CD4-positive, alpha-beta T cell treated with Interleukin-6 at 100 ng/mL for 8 hours (primary cell): ENCODE results near the gene ZNF587B.
"Not testable (repeated sequence)": the region's sequence is repeated elsewhere in the genome, so short reads cannot be mapped to it uniquely, and the experiment has no call there.

ENCODE experiments used
- DNase-seq: peaks from one replicate; pipeline ENCODE4 v3.0.0-alpha.2; 2020; ENCODE audit warnings: mixed read lengths, low spot score

Gene ZNF587B

DNA sequence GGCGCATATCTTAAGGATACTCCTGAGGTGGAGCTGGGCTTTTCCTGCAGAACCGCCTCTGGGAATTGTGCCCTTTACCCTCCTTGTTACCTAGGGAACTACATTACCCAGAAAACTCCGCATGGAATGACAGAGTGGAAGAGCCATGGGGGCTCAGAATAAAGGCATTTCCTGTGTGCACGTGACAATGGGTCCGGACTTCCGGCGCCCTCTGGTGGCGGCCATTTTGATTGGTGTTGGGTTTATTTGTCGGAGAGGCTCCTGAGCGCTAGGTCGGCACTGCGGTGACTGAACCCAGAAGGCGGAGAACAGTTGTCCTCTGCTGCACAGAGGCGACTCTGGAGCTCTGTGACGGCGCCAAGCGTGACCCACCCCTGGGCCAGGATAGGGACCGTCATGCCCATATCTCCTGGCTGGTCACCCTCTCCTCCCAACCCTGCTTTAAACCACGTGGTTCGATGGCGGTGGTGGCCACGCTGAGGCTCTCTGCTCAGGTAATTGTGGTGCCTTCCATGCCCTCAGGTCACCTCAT is at the start of gene ZNF587B:
ZNF587B (plus strand) TSS at position 229 of the 532 bp plus-strand sequence; CDS start at position 459, 230 bp downstream.
- DNase-seq = no peak

DNA sequence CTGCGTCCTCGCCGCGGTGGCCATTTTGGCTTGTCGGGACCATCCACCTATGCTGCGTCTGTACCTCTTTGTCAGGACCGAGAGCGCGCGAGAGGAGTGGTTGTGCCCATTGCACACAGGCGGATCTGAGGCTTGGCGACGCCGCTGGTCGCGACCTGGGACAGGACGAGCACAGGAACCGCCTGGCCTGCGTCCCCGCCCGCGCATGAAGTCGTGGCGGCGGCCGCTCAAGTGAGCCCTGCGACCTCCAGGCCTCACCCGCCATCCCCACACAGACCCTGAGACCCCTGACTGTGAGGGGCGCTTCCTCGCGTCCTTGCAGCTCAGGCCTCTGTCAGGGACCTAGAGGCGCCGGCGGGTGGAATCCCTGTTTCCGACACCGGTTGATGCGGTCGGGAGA is 43.8 kb upstream of the ZNF587B start:
- no peak for DNase-seq

DNA sequence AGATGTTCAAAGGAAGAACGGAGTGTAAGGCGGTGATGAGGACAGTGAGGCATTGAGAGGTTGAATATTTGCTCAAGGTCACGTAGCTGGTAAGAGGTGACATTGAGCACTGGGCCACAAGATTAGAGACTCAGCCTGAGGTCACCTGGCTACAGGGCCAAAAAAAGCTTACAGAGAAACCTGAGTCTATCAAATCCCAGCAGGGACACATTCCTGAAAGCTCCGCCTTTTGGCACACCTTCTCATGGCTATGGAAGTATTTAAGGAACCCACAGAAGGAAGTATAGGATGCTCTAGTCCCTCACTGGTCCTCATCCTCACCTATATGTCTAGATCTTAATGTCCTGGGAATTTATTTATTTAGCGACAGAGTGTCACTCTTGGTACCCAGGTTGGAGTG is 43.2 kb upstream of the ZNF587B start:
- no peak for DNase-seq

DNA sequence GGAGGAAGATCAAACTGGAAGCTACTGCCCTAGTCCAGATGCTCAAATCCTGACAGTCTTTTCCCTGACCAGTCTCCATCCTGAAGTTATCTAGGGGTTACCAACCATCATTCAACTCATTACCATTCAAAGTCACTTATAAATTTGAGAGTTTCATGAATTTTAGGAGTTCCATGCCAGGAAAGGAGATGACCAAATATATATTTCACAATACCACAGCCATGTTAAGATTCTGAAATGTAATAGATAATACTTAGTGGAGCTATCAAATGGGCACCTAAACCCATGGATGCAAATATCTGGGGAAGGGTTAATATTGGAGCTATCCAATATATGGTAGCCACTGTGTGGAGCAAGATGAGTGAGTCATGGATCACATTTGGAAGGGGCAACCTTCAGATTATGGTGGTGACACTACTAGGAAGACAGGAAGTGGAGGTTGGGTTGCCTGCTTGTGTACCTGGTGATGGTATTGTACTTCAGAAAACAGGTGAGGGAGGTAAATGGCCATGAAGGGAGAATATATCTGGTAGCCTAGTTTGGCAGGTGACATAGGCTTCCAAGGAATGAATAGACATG is 41.9 kb upstream of the ZNF587B start:
- no peak for DNase-seq

DNA sequence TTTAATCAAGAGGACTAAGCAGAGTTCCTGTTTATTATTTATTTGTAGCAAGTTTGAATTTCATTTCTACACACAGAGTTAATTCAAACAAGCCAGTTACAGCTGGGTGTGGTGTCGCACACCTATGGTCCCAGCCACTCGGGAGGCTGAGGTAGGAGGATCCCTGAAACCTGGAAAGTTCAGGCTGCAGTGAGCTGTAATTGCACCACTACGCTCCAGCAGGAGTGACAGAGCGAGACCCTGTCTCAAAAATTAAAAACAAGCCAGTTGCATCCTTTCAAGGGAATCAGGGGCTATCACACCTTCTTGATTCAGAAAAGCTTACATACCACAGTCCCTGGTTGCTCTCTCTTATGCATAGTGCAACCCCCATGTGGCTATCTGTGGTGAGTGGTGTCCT is 40.8 kb upstream of the ZNF587B start:
- DNase-seq = no peak

DNA sequence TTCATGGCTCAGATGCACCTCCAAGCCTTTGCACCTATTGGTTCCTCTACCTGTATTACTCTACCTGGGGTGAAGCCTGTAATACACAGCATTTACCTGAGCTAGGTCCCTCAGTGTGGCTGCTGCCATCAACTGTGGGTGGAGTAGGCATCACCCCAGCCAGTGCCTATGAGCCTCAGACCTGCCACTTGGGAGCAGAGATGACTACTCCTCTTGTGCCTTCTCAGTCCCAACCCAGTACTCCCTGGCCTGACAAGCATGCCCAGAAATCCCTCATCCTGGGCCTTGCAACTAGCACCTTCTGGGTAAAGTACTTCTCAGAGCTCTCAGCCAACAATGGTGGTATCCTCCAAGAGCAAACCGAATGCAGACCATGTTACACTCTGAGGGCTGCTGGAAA is 33.5 kb upstream of the ZNF587B start:
- not testable (repeated sequence) for DNase-seq

DNA sequence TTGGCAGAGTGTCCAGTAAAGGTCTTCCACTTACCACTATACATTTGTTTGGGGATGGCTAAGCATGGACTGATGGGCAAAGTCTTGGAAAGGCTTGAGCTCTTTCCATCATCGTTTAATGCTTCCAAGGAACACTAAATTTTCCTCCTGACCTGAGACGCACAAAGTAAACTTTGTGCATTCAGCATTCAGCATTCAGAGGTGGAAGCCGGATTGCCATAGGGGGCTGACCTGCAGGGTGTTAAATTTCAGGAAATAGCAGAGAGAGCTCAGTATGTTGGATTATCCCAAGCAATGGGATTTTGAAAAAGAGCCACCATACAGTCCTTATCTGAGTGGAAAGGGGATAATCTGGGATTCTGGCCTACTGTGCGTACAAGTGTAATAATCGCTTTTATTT is 29.4 kb upstream of the ZNF587B start:
- DNase-seq = no peak

DNA sequence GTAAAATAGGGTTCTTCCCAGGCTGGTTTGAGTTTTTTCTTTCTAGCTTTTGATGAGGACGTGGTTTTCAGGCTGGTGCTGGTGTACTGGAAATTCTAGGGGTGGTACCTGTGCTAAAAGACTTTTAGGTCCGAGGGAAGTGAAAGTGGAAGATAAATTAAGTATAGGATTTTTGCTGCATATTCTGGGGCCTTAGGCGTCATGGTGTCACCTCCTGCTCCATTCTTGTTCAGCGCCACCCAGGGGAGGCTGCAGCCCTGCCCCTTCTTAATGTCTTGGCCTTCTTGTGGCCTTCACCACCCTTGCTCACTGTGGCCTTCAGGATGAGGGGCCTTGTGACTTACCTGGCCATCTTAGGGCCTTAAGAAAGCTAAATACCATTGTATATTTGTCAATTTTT is 27.8 kb upstream of the ZNF587B start:
- DNase-seq = no peak

DNA sequence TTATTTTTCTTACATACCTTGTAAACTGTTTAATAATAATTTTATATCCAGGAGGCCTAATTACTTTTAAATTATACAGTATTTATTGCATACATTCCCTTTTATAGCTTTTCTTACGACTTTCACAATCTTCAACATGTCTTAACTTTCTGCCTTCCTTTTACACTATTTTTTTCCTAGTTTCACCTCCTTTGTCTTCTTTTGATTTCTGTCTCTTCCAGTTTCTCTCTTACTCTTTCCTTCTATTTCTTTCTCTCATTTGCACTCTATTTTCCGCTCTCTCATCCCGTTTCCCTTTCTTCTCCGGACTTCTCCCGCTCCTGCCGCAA is 26.9 kb upstream of the ZNF587B start:
- no peak for DNase-seq

DNA sequence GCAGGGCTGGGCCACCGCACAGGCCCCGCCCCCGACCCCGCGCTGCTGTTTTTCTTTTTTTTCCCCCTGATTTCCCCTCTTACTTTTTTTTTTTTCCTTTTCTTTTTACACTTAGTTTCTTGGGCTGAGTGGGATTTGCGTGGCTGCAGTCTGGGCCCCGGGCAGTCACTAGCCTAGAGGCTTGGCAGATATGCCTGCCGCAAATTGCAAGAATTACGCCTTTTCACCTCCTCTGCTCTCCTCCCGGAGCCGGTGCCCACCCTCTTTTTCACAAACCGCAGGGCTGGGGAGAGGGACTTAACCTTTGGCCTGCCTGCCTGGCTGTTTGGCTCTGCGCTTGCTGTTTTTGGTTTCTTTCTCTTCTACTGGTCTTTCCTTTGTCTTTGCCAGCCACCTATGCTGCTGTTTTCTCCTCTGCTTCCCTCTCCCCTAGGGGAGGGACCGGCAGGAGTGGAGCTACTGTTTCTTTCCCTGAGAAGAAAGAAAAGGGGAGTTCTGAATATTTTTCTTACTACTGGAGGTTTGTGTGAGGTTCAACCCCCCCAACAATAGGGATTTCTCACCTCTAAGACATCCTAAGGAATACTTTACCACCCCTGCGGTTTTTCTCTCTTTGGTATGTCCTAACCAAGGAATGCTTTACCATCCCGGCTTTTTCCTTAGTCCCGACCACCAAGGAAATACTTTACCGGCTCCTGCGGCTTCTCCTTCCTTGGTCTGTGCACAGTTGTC is 26.3 kb upstream of the ZNF587B start:
- no peak for DNase-seq

DNA sequence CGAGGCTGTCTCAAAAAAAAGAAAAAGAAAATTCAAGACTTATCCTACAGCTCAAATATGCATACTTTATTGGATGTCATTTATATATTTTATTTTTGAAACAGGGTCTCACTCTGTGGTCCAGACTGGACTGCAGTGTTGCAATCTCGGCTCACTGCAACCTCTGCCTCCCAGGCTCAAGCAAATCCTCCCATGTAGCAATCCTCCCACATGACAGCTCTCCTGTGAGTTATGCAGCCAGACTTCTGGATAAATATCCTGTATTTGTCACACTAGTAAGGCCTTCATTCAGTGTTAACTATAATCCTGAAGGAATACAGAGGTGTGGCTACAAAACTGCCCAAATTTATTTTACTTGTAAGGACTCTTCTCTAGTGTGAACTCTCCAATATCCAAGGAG is 22.6 kb upstream of the ZNF587B start:
- DNase-seq = no peak

DNA sequence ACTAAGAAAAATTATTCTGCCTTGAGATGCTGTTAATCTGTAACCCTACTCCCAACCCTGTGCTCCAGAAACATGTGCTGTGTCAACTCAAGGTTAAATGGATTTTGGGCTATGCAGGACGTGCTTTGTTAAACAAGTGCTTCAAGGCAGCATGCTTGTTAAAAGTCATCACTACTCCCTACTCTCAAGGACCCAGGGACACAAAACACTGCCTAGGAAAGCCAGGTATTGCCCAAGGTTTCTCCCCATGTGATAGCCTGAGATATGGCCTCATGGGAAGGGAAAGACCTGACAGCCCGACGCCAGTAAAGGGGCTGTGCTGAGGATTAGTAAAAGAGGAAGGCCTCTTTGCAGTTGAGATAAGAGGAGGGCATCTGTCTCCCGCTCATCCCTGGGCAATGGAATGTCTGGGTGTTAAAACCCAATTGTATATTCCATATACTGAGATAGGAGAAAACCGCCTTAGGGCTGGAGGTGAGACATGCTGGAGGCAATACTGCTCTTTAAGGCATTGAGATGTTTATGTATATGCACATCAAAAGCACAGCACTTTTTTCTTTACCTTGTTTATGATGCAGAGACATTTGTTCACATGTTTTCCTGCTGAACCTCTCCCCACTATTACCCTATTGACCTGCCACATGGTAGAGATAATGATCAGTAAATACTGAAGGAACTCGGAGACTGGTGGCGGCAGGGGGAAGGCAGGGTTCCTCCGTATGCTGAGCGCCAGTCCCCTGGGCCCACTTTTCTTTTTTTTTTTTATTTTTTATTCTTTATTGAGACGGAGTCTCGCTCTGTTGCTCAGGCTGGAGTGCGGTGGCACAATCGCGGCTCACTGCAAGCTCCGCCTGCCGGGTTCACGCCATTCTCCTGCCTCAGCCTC is 19.4 kb upstream of the ZNF587B start:
- not testable (repeated sequence) for DNase-seq

DNA sequence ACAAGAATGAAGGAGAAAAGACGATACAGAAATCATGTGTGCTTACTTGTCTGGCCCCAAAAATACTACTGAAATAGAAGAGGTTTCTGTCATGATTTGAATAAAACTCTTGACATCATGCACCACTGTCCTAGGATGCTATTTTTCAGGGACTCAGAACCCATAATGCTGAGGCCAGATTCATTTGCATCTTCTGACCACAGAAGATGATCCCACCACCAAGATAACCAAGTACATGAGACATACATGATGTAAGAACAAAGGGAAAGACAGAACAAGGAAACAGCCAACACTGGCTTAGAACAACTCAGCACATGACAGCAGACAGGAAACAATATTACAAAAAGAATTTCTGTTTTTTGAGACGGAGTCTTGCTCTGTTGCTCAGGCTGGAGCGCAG is 17.9 kb upstream of the ZNF587B start:
- DNase-seq = no peak

DNA sequence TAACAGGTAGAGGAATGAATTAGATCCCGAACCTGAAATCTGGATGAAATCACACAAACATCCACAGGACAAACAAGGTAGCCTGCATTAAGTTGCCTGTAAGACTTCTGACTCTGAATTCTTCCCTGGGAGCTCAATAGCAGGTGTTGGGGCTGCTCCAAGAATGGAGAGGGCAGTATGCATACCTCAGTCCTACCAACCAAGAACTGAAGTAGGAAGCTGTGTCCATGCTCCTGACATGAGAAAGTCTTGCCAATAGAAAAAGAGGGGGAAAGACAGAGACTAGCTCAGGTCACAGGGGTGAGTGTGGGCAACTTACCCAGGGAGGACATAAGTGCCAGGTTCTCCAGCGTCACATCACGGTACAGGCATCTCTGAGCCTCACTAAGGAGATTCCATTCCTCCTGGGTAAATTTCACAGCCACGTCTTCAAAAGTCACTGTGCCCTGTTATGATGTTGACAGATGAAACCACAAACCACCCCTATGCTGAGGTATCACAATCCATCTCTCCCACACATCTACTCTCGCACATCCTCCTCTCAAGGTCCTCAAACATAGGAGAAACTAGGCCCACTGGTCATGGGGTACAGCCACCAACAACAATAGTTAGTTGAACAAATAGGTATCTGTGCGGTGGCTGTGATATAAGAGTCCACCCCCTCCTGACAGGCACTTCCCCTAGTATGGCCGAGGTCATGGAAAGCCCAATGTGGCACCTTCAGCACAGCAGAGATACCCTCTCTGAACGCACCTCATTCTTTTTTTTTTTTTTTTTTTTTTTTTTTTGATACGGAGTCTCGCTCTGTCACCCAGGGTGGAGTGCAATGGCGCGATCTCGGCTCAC is 16.9 kb upstream of the ZNF587B start:
- DNase-seq = not testable (repeated sequence)

DNA sequence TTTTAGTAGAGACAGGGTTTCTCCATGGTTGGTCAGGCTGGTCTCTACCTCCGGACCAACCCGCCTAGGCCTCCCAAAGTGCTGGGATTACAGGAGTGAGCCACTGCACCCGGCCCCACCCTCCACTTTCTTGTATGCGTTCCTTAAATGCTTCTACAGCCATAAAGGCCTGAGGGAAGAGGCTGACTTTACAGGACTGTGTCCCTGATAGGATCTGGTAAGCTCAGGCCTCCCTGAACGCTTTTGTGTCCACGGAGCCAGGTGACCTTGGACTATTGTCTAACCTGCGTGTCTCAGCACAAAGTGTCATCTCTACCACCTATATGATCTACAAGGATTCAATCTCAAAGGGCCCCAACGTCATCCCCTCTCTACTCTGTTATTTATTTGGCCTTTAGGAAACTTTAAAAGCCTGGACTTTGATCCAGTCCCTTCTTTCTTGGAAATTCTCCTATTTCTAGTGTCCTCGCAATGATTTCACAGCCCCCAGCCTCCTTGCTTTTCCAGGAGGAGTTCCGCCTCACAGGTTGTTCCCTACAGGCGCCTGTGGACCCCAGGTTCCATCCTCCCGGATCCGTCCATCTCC is 16.1 kb upstream of the ZNF587B start:
- no peak for DNase-seq

DNA sequence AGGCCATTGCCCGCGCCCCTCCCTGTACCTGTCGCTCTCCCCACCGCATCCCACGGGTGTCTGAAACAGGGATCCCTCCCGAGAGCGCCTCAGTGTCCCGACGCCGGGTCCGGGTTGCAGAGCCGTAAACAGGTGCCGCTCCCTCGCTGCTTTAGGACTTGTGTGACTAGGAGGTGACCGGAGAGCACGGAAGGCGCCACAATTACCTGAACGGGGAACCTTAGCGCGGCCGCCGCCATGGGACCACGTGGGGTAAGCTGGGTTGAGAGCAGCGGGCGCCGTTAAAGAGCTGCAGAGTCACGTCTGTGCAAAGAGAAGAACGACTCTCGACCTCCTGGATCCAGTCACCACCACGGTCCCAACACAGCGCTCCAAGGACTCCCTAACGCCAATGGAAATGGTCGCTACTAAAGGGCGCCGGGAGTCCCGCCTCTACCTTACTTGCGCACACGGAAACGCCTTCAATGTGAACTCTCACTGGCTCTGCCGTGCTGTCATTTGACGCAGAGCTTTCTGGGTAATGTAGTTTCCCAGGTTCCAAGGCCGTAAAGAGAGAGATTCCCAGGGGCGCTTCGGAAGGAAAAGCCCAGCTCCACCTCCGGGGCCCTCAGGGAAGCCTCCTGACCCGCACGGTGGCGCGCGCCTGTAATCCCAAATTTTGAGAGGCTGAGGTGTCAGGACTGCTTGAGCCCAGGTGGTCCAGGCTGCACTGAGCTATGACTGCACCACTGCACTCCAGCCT is 15.4 kb upstream of the ZNF587B start, which contains the start of gene ZNF552:
ZNF552 (minus strand) TSS at position 409 of the 742 bp plus-strand sequence; CDS start at position 239, 170 bp downstream.
- DNase-seq = peak; percentile 77

DNA sequence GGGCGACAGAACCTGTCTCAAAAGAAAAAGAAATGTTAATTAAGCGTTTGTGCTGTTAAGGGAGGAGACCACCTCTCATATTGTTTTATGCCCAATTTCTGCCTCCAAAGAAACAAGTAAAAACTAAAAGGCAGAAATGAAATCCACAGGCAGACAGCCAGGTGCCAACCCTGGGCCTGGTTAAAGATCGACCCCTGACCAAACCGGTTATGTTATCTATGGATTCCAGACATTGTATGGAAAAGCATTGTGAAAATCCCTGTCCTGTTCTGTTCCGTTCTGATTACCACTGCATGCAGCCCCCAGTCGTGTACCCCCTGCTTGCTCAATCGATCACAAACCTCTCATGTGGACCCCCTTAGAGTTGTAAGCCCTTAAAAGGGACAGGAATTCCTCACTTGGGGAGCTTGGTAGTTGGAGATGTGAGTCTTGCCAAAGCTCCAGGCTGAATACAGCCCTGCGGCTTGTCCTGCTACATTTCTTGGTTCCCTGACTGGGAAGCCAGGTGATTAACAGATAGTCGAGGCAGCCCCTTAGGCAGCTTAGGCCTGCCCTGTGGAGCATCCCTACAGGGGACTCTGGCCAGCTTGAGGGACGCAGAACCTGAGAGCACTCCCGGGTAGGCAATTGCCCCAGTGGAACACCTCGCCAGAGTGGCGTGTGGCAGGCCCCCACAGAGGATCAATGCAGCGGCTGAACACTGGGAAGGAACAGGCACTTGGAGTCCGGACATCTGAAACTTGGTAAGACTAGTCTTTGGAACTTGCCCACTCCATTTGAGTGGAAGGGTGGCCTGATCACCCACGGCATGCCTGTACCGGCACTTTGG is 14.6 kb upstream of the ZNF587B start:
- DNase-seq = no peak

DNA sequence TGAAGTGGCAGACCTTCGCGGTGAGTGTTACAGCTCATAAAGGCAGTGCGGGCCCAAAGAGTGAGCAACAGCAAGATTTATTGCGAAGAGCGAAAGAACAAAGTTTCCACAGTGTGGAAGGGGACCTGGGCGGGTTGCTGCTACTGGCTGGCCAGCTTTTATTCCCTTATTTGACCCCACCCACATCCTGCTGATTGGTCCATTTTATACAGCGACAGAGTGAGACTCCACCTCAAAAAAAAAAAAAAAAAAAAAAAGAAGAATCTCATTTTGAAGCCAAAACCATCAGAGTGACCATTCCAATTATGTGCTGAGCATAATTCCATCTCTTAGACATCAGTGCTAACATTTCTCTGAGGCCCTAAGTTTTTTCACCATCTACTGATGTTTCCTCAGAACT is 13.4 kb upstream of the ZNF587B start:
- DNase-seq = no peak

DNA sequence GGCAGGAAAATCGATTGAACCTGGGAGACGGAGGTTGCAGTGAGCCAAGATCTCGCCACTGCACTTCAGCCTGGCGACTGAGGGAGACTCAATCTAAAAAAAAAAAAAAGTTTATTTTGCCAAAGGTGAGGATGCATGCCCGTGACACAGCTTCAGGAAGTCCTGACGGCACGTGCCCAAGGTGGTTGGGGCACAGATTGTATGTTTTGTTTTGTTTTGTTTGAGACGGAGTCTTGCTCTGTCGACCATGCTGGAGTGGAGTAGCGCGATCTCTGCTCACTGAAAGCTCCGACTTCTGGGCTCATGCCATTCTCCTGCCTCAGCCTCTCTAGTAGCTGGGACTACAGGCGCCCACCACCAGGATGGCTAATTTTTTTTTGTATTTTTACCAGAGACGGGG is 12.1 kb upstream of the ZNF587B start:
- DNase-seq = no peak

DNA sequence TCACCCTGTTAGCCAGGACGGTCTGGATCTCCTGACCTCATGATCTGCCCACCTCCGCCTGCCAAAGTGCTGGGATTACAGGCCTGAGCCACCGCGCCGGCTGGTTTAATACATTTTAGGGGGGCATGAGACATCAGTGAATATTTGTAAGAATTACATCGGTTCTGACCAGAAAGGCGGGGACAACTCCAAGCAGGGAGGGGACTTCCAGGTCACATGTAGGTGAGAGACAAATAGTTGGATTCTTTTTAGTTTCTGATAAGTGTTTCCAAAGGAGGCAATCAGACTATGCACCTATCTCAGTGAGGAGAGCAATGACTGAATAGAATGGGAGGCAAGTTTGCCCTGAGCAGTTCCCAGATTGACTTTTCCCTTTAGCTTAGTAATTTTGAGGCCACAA is 11.7 kb upstream of the ZNF587B start:
- no peak for DNase-seq
